Hair follicle dermal papilla cell (primary cell): ENCODE measurements around the gene SNAPC1. TPM values are rescaled to one million over a fixed set of nuclear protein-coding genes. Genes with fewer than 3 reads are reported as not detected.

ENCODE experiments used
- total RNA-seq: library from RNA; depleted of rRNA; stranded (reverse); fragments of >200 nt; gene quantifications from 2 replicates; pipeline ENCODE4 v1.2.3, GENCODE V29; 2012

The SNAPC1 gene, protein sequence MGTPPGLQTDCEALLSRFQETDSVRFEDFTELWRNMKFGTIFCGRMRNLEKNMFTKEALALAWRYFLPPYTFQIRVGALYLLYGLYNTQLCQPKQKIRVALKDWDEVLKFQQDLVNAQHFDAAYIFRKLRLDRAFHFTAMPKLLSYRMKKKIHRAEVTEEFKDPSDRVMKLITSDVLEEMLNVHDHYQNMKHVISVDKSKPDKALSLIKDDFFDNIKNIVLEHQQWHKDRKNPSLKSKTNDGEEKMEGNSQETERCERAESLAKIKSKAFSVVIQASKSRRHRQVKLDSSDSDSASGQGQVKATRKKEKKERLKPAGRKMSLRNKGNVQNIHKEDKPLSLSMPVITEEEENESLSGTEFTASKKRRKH
- total RNA-seq = 13.7 and 16.4 TPM in 2 replicates

DNA sequence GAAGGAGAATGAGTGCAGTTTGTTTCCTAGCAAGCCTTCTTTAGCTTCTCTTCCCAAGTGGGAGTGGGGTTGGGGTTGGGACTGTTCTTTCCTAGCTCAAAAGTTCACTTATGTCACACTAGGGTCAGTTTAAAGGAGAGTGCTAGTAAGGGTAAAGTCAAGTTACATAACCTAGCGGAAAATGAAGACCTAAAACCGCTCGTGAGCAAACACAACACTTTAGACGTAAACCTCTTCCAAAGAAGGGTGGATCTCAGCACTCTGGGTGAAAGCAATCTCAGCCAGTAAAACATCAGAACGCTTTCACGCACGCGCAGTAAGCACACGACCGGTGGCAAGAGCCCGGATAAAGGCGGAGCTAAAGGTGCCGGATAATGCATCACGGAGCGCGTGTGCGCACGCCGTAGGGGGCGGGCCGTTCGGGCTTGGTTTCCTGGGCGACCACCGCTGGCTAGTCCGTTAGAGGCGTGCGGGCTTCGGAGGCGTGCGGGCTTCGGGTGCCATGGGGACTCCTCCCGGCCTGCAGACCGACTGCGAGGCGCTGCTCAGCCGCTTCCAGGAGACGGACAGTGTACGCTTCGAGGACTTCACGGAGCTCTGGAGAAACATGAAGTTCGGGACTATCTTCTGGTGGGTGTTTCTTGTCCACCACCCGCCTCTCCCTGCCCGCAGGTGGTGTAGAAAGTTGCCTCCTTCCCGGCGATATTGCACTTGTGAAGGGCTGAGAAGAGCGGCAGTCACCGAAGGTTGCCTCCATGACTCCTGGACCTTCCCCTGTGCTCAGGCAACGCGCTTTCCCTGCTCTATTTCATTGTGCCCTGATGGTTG, at the start of gene SNAPC1:
TSS of gene SNAPC1 (plus strand) at position 462 of the 828 bp plus-strand sequence. CDS start at position 503, 41 bp downstream.

DNA sequence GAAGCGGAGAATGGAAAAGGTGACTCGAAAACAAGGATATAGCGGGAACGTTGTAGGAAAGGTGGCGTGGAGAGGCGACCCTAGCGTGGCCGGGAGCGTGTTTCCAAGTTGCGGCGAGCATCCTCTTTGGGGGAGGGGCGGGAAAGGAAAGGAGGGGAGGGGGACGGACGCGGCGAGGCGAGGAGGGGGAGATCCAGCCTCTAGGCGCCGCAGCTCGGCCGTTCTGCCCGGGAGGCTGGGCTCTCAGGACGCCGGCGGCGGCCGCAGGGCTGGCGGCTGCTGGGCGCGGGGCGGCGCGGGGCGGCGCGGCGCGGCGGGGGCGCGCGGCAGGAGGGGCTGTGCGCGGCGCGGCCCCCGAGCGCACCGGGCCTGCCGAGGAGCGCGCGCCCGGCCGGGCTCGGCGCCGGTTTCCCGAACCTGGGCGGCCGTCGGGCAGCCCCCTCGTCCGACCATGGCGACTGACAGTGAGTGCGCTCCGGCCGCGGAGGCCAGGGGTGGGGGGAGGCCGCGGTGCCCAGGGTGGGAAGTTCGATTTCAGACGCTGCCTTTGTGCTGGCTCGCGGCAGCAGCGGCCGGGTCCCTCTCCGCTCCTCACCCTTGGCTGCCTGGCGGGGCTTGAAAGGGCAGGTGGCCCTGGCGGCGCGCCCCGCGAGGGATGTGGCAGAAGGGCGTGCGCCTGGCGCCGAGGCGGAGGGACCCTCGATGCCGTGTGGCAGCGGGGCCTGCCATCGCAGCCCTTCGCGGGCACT, 50.3 kb downstream of the SNAPC1 start, which contains the start of gene SYT16:
TSS of gene SYT16 (plus strand) at position 357 of the 749 bp plus-strand sequence.

Other genes with a start within 250 kb of the SNAPC1 start
- gene HIF1A, start 66.9 kb upstream of the SNAPC1 start, total RNA-seq = 740 and 1,019 TPM in 2 replicates
- gene SYT16, start 50.3 kb downstream of the SNAPC1 start, total RNA-seq = 0.65 and 1.2 TPM in 2 replicates